CD4-positive, alpha-beta T cell treated with Interleukin-4 for 4 hours (primary cell): ENCODE results near the gene CPLX3.
A peak's percentile ranks its signal among the peaks of the same experiment; 100 is the strongest.

ENCODE experiments used
- DNase-seq: peaks from one replicate; pipeline ENCODE4 v3.0.0-alpha.2; 2020

The CPLX3 gene

DNA sequence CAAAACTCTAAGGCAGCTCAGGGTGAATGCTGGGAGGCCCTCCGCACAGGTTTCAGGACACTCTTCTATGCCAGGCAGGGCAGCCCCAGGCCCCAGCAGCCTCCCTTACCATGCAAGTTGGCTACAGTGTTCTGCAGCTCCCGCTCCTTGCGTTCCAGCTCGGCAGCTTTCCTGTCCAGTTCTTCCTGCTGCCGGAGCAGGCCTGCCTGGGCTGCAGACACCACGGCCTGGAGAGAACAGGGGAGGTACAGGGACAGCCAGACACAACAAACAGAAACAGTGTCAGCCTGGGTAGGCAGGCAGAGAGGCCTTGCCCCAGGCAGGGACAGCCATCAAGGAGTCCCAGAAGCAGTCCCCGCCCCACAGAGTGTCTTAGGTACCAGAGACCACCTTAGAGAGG is 25.5 kb downstream of the CPLX3 start:
- DNase-seq: no peak

DNA sequence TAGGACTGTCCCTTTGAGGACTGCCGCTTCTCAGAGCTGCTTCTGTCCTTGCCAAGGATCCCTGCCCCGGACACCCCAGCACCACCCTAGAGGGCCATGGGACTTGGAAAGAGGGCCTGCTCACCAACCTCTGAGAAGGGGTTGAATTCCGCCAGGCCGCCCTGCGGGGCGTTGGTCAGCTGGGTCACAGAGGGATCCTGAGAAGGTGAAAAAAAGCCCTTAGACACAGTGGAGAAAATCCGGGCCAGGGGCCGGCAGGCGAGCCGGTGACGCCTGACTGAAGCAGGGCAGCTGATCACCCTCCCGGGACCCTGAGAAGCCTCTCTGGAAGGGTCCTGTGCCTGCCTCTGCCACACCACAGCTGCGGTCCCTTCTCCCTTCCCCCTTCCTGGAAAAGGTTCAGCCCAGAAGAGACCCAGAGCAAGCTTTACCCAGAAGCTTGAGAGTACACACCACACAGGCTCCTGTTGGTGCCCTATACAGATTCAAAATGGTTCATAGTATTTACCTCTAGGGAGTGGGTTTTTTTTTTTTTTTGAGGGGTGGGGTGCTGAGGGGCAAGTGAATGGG is 28.1 kb downstream of the CPLX3 start:
- no peak for DNase-seq

DNA sequence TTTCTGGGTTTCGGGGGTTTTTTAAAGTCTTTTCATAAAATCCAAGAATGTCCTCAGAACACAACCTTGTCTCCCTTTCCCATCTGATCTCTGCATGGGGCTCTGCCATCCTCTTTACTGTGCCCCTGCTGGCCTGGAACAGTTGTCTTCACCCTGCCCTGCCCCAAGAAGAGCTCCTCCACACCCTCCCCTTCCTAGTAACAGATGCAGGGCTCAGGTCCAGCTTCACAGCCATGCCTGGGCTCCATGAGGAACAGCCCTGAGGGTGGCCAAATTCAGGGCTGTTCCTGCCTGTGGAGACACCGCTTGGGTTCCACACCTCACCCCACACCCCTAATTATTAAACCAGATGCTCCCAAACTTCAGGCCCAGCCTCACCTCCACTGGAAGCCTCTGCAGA is 29.4 kb downstream of the CPLX3 start:
- no peak for DNase-seq

DNA sequence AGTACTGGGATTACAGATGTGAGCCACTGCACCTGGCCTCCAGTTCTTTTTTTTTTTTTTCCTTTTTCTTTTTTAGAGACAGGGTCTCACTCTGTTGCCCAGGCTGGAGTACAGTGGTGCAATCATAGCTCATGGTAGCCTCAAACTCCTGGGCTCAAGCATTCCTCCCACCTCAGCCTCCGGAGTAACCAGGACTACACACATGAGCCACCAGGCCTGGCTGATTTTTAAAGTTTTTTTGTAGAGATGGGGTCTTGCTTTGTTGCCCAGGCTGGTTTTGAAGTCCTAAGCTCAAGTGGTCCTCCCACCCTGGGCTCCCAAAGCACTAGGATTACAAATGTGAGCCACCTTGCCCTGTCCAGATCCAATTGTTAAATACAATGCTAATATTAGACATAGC is 30.1 kb downstream of the CPLX3 start:
- DNase-seq: no peak

DNA sequence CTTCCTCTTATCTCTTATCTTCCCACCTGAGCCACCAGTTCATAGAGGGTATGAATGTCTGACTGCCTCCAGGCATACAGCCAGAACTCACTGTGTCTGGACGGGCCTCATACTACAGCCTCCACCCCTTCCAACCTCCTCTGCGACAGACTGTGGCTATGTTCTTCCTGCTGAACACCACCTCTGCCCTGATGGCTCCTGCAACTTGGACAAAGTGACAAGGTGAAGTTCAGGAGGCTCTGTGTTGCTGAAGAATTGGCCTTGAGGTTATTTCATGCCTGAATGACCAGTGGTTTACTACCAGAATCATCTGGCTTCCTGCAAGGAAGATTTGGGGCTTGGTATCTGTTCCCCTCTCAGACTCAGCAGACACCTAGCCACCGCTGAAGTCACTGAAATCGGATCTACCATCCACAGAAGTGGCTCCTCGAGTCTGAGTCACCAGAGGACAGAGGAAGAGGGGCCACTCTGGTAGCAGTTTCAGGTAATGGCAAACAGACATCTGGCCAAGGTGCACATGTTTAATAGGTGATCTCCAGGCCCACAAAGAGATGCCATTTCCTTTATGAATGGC is 30.7 kb downstream of the CPLX3 start:
- DNase-seq: no peak

DNA sequence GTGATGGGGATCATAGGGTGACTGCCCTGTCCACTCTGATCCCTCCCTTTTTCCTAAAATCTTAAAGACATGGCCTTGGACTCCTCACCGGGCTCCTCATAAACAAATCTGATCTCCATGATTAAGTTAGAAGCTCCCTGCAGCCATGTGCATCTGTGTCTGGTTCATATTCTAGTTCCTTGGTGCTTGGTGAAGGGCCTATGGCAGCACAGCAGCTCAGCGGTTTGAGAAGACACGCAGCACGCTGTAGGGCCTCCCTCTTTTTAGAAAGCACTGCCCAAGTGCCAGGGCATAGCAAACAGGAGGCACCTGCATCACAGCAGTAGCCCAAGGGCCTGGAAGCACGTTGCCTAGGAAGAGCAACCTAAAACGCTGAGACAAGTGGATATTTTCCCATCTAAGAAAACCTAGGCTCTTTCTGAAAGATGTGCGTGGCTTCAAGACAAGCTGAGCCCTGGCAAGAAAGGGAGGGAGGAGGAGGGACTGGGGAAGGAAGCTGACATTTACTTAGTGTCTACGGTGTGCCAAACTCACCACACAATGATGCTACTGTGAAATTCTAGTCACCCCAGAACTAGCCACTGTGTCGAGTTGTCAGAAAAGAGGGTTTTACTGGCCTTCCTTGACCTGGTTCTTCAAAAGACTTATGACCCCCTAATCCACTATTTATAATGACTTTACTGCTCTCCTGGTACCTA is 31.4 kb downstream of the CPLX3 start:
- DNase-seq: no peak

DNA sequence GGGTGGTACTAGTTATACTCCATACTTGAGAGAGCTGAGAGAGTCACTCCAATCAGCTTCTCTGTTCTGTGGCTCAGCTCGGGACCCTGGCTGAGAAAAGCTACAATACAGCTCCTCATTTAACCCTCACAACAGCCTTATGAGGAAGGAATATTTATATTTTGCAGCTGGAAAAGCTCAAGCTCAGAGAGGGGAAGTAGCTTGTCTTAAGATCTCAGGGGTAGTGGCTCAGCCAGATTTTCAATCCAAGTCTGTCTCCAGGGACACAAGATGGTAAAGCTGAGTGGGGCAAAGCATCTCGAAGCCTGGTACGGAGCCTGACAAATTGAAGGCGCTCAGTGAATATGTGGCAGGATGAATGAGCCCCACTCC is 31.9 kb downstream of the CPLX3 start:
- DNase-seq: no peak

DNA sequence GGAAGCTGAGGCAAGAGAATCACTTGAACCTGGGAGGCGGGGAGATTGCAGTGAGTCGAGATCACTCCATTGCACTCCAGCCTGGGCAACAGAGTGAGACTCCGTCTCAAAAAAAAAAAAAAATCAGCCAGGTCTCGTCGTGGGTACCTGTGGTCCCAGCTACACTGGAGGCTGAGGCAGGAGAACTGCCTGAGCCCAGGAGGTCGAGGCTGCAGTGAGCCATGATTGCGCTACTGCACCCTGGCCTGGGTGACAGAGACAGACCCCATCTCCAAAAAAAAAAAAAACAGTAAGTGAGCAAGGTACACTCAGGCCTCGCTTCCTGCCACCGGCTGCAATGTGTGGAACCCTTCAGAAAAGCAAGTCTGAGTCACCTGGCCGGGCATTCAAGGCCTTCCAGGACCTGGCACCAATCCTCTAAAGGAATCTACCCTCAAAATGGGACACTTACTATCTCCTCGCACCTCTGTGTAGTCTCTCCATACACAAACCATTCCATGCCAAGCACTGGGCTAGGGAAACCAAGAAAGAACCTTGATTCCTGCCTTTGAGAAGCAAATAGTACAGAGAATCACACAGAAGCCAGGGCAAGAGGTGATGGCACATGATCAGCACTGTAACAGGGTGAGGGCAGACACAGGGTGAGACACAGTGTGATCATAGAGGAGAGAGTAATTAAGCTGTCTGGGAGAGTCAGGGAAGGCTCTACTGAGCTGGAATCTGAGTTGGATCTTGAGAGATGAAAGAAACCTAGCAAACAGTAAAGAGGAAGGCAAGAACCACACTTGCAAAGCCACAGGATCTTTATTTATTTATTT is 37.0 kb downstream of the CPLX3 start:
- DNase-seq: no peak

DNA sequence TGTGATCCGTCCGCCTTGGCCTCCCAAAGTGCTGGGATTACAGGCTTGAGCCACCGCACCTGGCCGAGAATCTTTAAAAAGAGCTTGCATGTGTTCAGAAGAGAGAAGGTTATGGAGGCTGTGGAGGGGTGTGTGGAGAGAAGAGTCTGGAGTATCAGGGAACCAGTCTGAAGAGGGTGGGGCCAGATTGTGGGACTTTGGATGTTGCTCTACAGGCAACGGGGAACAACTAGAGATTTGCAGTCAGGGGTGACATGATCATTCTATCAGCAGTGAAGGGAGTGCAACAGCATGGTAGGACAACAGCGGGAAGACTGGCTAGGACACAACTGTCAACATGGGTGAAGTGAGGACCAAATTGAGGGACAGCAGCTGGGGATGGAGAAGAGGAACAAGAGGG is 37.9 kb downstream of the CPLX3 start:
- DNase-seq: no peak

DNA sequence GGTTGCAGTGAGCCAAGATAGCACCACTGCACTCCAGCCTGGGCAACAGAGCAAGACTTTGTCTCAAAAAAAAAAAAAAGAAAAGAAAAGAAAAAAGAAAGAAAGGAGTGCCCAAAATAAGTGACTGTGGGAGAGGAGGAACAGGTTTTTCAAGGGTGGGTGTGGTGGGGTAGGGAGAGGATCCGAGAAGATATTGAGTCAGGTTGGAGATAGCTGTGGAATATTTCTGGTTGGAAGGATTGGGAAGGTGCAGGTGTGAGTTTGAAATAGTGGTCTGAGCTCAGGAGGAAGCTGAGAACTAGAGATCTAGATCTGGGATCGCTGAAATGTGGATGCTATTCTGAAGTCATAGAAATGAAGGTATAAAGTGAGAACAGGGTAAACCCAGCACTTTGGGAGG is 38.9 kb downstream of the CPLX3 start:
- DNase-seq: no peak

DNA sequence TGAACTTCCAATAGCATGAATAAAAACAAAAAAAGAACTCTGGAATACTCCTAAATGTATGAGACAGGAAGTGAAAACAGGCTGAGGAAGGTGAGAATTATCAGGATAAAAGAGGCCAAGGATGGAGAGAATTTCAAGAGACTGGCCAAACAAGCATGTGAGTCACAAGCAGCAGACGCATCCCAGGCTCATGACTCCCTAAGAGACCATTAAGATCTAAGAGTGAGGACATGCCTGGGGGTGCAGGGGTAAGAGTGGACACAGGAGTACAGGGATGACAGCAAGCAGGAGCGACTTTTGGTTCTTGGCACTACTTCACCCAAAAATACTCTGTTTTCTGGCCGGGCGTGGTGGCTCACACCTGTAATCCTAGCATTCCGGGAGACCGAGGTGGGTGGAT is 39.7 kb downstream of the CPLX3 start:
- no peak for DNase-seq

DNA sequence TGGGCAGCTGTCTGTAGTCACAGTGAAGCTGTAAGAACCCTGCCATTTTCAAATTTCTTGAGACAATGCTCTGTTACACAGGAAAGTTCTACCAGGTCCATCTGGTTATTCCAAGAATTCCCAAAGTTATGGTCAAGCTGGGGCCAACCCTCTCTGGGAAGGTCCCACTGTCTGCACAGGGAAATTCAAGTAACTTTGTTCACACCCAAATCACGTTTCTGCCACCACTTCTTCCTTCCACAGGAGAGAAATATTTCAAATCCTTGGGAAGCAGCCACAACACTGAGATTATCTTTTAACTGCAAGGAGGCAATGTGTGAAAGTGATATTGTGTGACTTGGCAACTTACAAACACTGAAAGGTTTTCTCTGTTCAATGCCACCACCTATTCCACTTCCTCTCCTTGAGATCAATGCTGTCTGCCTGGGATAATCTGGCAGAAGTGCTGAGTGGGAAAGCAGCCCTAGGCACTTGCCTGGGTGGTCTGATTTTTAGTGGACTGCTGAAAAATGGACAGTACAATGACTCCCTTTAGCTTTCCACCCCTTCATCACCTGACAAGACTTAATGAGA is 41.1 kb downstream of the CPLX3 start:
- DNase-seq: no peak

DNA sequence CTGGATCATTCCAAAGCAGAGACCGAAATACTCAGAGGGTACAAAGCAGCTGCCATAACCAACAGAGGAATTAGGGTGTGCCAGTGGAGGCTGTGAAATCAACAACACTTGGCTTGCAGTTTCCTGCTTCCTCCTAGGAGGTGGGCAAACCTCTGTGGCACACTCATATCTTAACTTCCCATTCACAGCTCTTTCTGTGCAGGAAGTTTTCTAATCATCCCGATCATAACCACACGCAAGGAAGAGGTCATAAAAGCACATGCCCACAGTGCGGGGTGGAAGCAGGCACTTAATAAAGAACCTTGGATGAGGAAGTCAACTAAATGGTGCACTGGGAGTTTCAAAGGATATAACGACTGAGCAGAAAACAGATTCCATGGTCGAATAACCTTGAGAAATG is 41.6 kb downstream of the CPLX3 start:
- peak; percentile 38 for DNase-seq

DNA sequence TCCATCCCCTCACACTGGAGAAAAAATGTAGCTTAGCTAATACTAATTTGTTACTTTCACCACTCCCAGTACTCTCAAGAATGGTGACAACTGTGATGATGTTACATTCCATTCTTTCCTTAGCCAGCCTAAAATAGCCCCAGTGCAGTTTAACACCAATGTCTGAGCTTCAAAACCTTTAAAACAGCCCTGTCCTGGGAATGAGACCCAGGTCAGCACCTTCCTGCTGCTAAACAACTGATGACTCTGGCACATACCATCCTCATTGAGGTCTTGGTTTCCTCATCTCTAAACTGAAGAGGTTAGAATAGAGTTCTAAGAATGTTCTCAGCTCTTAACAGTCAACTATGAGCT is 42.9 kb downstream of the CPLX3 start:
- DNase-seq: no peak

DNA sequence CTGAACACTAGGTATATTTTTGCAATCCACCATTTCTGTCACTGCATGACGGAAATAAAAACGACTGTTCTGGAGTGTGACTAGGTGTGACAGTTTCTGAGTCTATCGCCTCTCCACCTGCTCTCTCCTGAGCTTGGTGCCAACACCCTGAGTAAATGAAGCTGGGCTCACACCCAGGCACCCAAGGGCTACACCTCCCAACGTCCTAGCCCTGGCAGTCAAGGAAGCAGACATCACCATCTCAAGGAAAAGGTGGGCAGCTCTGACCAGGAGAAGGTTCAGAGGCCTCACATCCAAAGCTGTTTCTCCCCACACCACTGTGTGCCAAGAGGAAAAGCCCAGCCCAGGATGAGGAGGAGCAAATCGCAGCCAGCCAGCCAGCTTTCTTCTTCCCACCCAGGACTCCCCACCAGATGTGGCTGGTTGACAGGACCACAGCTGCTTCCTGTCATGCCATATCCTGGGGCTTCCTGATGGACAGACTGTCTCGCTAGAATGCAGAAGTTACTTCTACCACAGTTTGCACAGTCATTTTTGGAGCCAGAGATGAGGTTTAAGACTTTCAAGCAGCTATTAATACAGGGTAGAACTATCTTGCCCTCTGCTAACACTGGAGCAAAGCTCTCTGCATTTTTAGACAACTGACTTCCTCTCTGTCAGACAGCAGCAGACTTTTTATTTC is 43.4 kb downstream of the CPLX3 start:
- DNase-seq: peak; percentile 33

DNA sequence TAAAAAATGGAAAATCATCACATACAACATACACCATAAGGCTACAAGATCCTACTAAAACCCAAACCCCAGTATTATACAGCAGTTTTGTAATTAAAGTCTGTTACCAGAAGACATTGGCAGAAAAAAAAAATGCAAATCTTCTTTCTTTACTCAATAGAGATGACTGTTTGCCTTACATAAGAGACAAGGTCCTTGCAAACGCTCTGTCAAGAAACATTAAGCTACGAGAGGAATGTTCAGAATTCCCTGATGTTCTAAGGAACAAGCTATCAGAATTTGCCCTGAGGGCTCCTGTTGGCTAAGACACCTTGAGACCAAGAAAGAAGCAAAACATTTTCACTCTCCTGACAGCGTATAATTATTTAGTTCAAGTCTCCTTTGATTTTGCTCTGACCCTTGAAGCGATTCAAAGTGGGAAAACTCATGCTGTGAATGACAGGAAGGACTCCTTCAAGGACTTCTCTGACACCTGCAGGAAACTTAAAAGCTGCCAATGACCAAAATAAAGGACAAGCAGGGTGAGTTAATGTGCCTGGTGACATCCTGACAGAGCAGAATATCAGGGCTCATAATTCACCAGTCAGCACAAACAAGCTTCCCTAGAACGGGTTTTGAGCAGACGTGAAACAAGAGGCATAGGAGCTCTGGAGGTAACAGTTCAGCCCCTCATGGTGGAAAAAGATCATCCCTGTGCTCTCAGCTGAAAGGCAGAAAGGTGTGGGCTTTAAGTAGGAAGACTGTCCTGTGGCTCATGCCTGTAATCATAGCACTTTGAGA is 44.2 kb downstream of the CPLX3 start:
- no peak for DNase-seq

DNA sequence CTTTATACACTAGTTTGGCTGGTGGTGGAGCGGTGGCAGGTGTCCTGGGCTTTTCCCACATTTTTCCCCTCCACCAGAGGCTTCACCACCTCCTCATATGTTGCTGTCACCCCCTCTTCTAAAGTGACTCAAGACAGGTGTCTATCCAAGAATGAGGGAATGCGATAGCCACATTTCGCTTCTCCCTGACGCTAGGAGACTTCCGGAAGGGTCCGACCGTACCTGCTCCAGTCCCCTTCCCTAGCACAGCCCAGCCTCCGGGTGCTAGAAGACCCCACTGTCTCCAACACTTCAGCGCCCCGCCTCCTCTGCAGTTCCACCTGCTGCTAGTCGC is 46.2 kb downstream of the CPLX3 start:
- DNase-seq: no peak

DNA sequence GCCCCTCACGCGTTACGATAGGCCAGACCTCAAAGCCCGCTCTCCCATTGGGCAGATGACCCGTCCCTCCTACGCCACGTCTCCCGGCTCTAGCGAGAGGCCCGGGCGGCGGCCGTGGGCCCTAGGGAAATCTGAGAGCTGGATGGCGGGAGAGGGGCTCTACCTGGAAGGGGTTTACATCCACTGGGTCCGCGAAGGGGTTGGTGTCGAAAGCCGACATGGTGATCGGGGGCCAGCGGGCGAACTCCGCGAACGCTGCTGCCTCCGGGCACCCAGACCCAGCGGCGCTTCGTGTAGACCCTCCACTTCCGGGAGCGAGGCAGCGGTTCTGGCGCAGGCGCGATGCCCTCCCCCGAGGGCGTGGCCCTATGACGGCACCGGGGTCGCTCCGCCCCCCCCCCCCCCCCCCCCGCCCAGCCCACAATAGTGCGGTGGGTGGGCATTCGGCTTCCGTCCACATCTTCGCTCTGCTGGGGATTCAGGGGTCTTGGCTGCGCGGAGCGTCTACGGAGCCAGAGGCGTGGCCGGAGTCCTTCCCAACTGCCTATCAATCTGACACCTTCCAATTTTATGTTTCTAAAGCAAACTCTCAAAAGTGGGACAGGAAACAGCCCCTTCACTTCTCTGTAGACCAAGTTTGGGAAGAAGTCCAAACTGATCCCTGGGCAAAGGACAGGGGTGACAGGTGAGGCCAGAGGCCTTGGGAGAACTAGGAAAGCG is 46.8 kb downstream of the CPLX3 start, which contains the start of gene SCAMP2:
Gene SCAMP2 (minus strand): TSS at position 330 of the 720 bp plus-strand sequence. CDS start 110 bp downstream, at position 220.
- peak; percentile 90 for DNase-seq

DNA sequence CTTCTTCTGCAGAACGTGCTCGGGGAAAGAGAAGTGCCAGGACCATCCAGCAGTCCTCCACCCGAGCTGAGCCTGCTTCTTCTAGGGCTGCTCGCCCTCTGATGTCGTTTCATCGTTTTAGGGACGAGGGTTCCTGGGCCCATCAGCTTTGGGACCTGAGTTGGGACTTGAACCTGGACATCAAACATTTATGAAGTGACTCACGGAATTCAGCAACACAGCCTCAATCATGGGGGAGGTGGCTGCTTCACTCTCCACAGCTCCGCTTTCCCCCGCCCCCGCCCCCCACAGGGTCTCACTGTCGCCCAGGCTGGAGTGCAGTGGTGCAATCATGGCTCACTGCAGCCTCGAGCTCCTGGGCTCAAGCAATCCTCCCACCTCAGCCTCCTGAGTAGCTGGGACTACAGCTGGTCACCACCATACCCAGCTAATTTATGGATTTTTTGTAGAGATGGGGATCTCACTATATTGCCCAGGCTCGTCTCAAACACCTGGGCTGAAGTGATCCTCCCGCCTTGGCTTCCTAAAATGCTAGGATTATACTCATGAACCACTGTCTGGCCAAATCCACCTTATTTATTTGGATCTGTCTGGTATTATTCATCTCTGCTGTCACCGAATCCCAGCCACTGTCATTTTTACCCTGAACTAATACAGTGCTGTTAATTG is 47.5 kb downstream of the CPLX3 start:
- DNase-seq: no peak

DNA sequence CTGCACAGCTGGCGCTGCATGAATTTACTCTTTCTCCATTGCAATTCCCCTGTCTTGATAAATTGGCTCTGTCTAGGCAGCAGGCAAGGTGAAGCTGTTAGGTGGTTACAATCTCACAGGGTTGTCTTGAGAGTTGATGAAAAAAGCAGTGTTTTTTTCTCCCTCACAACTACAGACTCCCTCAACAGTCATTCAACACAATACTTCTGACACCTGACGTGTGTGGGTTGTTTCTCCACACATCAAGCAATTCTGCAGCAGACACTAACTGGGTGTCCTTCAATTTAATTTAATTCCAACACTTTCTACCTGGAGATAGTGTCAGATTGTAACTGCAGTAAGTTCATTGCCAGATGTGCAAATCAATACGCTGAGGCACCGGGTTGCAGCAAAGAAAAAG is 51.8 kb downstream of the CPLX3 start:
- DNase-seq: no peak
